Measurements from ENCODE around the gene CHMP2B. TPM values are rescaled to one million over a fixed set of nuclear protein-coding genes. Genes with fewer than 3 reads are reported as not detected.

The CHMP2B gene
- total RNA-seq, 6 experiments from 2014 or later, result 34.9 to 46.4 (median 38.4) TPM

DNA sequence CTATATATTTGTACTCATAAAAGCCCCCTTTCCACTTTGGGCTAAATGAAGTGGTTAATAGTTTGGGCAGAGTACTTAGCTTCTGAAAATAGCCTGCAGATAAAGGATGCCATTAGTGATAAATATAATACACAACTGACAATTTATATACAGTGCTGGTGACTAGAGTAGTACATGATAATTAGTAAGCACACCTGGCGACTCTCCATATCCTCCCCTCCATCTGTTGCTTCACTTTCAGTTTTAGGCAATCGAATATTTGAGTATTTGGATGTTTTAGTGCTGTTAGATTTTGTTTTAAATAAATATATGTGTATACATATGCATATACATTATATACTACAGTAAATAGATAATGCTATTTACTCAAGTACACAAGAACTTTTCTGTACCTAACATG is 35.9 kb upstream of the CHMP2B start:
- Mint-ChIP-seq H3K4me1 (ENCODE audit: low read depth) (peaks cover 19% of the 10 kb centered on the region; the same call in 1 of the 2 replicates), H3K36me3 (ENCODE audit: low read depth) (peaks cover 13% of the 10 kb centered on the region), H3K4me3 (no peak overlapping the region), H3K27ac (no peak overlapping the region), H3K27me3 (ENCODE audit: insufficient read depth) (peaks cover 6% of the 10 kb centered on the region), H3K9me3 (peaks cover 15% of the 10 kb centered on the region)
- TF ChIP-seq, protein P1, sequence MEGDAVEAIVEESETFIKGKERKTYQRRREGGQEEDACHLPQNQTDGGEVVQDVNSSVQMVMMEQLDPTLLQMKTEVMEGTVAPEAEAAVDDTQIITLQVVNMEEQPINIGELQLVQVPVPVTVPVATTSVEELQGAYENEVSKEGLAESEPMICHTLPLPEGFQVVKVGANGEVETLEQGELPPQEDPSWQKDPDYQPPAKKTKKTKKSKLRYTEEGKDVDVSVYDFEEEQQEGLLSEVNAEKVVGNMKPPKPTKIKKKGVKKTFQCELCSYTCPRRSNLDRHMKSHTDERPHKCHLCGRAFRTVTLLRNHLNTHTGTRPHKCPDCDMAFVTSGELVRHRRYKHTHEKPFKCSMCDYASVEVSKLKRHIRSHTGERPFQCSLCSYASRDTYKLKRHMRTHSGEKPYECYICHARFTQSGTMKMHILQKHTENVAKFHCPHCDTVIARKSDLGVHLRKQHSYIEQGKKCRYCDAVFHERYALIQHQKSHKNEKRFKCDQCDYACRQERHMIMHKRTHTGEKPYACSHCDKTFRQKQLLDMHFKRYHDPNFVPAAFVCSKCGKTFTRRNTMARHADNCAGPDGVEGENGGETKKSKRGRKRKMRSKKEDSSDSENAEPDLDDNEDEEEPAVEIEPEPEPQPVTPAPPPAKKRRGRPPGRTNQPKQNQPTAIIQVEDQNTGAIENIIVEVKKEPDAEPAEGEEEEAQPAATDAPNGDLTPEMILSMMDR (IDR thresholded peaks at IDR 0.05), result no peak
- no peak for DNase-seq

DNA sequence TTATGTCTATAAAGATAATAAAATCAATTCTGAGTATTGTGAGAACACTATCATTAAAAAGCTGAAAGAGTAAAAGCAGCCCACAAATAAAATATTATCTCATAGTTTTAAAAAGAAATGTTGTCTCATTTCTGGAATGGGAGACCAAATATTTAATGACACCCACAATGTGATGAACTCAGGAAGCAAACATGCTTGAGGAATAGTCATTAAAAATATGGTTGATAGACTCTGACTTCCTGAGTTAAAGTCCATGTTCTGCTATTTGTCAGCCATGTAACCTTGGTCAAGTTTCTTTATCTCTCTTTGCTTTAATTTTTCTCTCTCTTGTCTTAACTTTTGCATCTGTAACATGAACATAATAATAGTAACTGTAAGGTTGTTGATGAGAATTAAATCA is 35.5 kb upstream of the CHMP2B start:
- no peak overlapping the region for H3K27ac Mint-ChIP-seq
- DNase-seq, result peak; percentile 19

DNA sequence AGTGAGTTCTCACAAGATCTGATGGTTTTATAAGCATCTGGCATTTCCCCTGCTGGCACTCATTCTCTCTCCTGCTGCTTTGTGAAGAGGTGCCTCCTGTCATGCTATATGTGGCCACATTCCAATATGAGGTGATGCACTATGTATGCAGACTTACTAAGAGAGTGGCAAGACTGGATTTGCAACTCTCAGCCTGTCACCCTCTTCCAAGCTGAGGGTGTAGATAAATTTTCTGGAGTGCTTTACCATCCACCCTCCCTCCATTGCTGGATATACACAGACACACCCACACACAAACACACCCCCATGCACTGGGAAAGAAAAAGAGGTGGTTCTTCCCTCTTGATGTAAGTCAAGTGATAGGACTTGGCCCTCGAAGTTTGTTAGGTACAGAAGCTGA is 30.2 kb upstream of the CHMP2B start:
- peaks cover 12% of the 10 kb centered on the region for H3K4me1 Mint-ChIP-seq (ENCODE audit: low read depth)
- H3K4me3 Mint-ChIP-seq, result no peak overlapping the region
- no peak overlapping the region for H3K27ac Mint-ChIP-seq
- no peaks in the 10 kb centered on the region; the same call in 1 of the 2 replicates for H3K27me3 Mint-ChIP-seq (ENCODE audit: insufficient read depth)
- peaks cover 21% of the 10 kb centered on the region for H3K36me3 Mint-ChIP-seq (ENCODE audit: low read depth)
- TF ChIP-seq, protein P1 (IDR thresholded peaks at IDR 0.05), result no peak
- no peak for DNase-seq
- peaks cover 23% of the 10 kb centered on the region for H3K9me3 Mint-ChIP-seq

More for the DNA sequence above, 35.5 kb upstream of the CHMP2B start:
- H3K4me1 Mint-ChIP-seq (ENCODE audit: low read depth), result peaks cover 16% of the 10 kb centered on the region; the same call in 1 of the 2 replicates
- peaks cover 19% of the 10 kb centered on the region for H3K9me3 Mint-ChIP-seq
- TF ChIP-seq, protein P1 (IDR thresholded peaks at IDR 0.05), result no peak
- peaks cover 5% of the 10 kb centered on the region for H3K27me3 Mint-ChIP-seq (ENCODE audit: insufficient read depth)
- H3K4me3 Mint-ChIP-seq, result no peak overlapping the region
- H3K36me3 Mint-ChIP-seq (ENCODE audit: low read depth), result peaks cover 18% of the 10 kb centered on the region

DNA sequence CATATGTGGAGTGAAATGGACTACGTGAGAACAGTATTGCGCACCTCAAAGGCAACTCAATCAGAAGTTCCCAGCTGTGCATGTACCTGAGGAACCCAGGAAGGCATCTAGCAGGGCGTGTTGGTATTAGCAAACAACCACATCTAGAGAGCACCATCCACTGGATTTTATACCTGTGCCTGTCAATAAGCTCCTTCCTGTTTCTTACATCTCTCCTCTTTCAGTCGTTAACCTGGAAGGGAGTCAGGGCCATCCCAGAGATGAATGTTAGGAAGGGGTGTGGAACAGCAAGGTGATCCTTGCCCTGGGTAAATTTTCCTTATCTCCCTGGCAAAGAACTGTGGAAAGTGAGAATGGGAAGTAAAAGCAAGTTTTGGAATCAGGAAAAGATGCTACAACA is 29.6 kb upstream of the CHMP2B start:
- Mint-ChIP-seq H3K4me1 (ENCODE audit: low read depth) (peaks cover 10% of the 10 kb centered on the region), H3K36me3 (ENCODE audit: low read depth) (peaks cover 21% of the 10 kb centered on the region), H3K4me3 (no peak overlapping the region), H3K27ac (no peak overlapping the region), H3K27me3 (ENCODE audit: insufficient read depth) (no peaks in the 10 kb centered on the region; the same call in 1 of the 2 replicates), H3K9me3 (peaks cover 23% of the 10 kb centered on the region)
- no peak for DNase-seq
- TF ChIP-seq, protein P1 (IDR thresholded peaks at IDR 0.05), result no peak

DNA sequence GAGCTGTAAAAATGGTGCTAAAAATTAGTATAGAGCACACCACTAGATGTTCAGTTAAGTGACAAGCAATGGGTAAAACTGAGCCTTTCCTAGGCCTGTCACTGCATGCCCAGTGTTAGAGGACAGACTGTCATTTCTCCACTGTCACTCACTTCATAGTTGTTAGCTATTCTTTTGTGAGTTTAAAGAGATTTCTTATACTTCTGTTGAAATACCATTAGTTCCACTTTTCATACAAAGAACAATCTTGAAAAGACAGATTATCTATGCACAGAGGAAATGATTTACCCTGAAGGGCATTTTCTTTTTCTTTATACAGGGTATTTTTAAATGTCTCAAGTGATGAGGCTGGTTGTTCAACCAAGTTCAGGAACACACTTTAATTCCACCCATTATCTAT is 28.3 kb upstream of the CHMP2B start:
- peaks cover 23% of the 10 kb centered on the region for H3K9me3 Mint-ChIP-seq
- no peak for DNase-seq

More for the DNA sequence above, 28.3 kb upstream of the CHMP2B start:
- no peak overlapping the region for H3K27ac Mint-ChIP-seq
- H3K4me3 Mint-ChIP-seq, result no peak overlapping the region
- H3K4me1 Mint-ChIP-seq (ENCODE audit: low read depth), result peaks cover 10% of the 10 kb centered on the region
- H3K36me3 Mint-ChIP-seq (ENCODE audit: low read depth), result peaks cover 21% of the 10 kb centered on the region
- no peaks in the 10 kb centered on the region; the same call in 1 of the 2 replicates for H3K27me3 Mint-ChIP-seq (ENCODE audit: insufficient read depth)
- TF ChIP-seq, protein P1 (IDR thresholded peaks at IDR 0.05), result no peak
